Stimulated activated naive CD8-positive, alpha-beta T cell treated with anti-CD3 and anti-CD28 coated beads, Interleukin-15, Interleukin-2, amounts not matched to agents 100 U/mL and 50 U/mL, for 24 hours (primary cell): ENCODE measurements around the gene DNAH6.
A peak's percentile ranks its signal among the peaks of the same experiment; 100 is the strongest.

Experiments
- ATAC-seq: fragments of 150-1000 bp; cut with Tn5 transposase; one replicate; pipeline ENCODE4 v1.10.0; 2021
- DNase-seq: peaks from one replicate; pipeline ENCODE4 v3.0.0; 2021

DNAH6 gene

DNA sequence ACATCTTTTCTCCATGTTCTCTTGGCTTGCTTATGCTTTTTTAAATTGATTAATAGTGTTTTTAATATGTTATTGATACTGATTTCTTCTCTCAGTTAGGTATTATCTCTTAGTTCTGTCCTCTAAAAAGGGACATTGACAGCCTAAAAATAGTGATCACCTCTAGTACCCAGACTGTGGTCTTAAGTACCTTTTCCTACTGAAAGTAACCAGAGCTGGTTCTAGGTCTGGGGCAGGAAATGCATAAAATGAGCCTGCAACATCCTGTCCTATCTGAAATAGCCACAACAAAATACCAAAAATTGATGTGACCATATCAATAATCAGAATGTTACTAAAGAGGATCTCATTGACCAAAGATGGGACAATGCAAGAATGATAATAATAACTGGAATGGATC, 113.3 kb downstream of the DNAH6 start:
- DNase-seq (no peak), ATAC-seq (no peak)

DNA sequence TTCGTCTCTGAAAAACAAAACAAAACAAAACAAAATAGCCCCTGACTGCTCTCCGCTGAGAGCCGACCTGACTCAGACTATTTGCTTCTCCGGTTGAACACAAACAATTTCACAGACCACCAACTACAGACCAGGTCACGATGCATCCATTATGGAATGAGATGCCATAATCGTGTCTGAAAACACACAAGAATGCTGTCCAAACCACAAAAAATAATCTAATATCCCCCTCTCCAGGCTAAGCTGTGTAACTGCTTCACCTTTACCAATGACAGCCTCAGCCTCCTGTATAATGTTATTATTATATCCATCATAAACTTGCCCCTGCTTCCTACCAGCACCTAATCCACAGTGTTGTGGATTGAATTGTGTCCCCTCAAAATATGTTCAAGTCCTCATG, 114.7 kb downstream of the DNAH6 start:
- DNase-seq (no peak), ATAC-seq (no peak)

DNA sequence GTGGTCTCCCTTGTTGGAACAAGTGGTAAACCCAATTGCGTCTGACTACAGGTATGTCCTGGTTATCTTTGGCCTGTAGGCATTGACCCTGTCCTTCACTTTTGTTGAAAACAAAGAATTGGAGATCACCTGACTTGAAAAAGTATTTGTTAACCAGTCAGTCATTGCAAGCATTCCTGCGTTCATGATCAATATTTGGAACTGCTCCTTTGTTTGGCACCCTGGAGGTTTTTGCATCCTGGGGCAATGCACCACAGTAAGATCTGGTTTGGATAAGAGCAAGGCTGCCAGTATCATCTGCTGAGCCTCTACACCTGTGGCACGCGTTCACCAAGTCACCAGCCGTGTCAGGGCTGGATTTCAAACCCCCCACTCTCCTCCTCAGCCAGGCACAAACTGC, 115.7 kb downstream of the DNAH6 start:
- ATAC-seq (no peak), DNase-seq (no peak)

DNA sequence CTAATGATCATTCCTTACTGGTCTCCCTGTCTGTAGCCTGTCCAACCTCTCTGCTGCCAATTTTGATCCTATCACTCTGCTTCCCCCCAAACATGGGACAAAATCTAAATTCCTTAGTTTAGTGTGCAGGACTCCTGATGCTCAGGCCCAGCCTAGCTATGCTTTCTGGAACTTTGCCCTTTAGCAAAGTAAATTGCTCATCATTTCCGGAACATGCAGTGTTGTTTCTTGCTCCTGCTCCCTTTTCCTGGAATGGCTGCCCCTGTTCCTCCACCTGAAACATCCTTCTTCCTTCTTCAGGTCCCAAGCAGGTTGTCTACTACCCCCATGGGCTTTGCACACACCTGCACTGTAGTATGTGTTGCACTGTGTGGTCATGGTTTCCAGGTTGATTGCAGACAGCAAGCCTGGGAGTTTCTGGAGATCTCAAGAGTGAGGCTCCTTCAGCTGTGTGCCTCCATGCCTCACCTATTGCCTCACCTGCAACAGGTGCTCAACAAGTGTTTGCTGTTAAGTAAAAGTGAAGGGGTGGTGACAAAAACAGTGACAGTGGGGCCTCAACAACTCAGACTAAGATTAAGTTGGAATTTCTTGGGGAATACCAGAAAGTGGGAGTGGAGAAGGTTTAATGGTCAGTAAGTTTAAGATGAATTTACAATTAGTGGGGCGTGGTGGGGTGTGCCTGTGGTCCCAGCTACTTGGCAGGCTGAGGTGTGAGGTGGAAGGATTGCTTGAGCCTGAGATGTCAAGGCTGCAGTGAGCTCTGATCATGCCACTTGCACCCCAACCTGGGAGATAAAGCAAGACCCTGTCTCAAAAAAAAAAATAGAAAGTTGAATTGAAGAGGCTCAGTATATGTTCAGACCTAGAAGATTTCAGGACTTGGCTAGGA, 120.0 kb downstream of the DNAH6 start:
- ATAC-seq (no peak), DNase-seq (no peak)

DNA sequence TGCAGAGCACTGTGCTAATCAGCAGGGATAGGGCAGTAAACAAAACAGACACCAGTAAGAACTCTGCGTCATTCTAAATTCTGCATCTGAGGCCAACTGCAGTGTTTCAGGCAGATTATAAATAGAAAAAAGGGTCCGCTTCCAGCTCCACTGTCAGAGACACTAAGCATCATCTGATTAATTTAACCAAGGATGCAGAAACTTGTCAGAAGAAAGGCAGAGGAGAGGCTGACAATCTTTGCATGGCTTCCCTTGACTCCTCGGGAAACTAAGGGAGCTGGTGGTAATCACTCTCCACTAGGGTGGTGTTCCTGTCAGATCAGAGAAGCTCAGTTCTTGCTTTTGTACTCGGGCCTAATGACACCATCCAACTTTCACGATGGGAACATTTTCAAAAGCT, 123.5 kb downstream of the DNAH6 start:
- no peak for DNase-seq
- no peak for ATAC-seq

DNA sequence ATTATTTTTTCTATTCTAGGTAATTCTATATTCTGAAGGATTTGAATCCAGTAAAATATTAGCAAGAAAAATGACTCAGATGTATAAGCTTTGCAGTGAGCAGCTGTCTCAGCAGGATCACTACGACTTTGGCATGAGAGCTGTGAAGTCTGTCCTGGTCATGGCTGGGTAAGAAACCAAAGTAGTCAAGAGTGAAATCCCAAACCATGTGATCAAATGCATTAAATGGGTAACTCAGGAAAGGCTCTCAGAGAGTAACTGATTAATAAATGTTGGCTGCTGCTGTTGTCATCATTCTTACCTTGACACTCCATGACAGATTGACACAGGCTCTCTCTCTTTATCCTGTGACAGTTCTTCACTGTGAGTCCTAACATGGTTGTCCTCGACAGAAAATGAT, 124.1 kb downstream of the DNAH6 start:
- no peak for ATAC-seq
- no peak for DNase-seq

DNA sequence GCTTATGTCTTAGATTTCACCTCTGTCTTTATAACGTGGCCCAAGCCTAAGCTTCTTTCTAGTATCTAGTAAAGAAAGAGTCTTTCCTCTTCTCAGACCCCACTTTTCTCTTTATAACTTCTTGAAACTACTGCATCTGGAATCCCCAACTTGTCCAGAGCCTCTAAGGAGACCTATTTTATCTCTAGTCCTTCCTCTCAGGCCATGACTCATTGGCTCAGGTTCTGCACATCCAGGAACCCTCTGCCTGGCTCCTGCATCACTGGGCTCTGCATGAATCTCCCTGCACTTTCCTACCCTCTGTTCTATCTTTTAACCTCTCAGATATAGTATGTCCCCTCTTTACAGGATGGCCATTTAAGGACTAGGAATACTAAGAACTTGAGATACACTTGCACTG, 124.7 kb downstream of the DNAH6 start:
- DNase-seq, result no peak
- ATAC-seq, result no peak

DNA sequence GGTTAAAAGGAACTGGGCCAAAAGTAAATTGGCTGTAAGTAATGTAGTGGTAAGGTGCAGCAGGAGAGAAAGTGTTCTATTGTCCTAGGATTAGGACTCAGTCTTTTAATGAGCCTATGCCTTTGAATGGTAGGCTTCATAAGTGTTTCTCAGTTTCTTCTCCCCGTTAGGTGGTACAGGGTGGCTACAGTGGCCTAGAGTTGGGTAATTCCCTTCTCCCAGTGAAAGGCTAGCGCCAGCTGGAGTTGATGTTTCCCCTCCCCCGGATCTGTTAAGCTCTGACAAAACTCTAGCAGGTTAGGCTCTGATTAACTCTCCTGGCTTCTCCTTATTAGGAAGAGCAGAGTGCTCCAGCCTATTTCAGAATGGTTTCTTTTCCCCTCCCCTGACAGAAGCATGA, 127.7 kb downstream of the DNAH6 start:
- DNase-seq (no peak), ATAC-seq (no peak)

DNA sequence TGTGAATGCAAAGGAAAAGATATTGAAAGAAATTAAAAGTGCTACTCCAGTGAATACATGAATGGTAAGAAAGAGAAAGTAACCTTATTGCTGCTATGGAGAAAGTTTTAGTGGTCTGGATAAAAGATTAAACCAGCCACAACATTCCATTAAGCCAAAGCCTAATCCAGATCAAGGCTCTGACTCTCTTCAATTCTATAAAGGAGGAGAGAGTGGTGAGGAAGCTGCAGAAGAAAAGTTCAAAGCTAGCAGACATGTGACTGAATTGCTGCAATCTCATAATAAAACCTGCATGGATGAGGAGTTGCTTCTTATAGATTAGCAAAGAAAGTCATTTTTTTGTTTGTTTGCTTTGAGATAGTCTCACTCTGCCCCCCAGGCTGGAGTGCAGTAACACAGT, 130.2 kb downstream of the DNAH6 start:
- DNase-seq (no peak), ATAC-seq (no peak)

DNA sequence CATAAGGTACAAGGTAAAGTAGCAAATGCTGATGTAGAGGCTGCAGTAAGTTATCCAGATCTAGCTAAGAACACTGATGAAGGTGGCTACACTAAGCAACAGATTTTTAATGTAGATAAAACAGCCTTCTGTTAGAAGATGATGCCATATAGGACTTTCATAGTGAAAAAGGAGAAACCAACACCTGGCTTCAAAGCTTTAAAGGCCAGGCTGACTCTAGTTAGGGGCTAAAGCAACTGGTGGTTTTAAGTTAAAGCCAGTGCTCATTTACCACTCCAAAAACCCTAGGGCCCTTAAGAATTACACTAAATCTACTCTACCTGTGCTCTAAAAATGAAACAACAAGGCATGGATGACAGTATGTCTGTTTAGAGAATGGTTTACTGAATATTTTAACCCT, 131.0 kb downstream of the DNAH6 start:
- DNase-seq, result no peak
- no peak for ATAC-seq

DNA sequence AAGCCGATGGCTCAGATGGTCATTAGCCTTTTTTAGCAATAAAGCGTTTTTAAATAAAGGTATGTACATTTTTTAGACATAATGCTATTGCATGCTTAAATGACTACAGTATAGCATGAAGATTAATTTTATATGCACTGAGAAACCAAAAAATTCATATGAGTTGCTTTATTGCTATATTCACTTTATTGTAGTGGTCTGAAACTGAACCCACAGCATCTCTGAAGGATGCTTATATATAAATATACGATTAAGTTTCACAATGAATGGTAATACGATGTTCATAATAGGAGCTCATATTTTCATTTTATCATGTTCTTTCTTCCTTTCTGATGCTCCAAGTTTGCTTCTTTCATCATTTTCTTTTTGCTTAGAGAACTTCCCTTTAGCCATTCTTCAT, 132.8 kb downstream of the DNAH6 start:
- no peak for DNase-seq
- no peak for ATAC-seq

DNA sequence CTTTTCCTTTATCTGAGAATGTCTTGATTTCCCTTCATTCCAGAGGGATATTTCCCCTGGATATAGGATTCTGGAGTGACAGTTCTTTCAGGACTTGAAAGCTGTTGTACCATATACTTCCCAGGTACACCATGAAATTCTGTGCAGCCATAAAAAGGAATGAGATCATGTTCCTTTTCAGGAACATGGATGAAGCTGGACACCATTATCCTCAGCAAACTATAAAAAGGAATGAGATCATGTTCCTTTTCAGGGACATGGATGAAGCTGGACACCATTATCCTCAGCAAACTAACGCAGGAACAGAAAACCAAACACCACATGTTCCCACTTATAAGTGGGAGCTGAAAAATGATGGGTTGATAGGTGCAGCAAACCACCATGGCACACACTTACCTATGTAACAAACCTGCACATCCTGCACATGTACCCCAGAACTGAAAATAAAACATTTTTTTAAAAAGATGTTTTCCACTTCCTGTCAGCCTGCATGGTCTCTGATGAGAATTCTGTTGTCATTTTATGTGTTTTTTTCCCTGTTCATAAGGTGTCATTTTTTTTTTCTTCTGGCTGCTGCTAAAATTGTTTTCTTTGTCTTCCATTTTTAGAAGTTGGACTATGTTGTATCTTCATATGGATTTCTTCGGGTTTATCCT, 133.3 kb downstream of the DNAH6 start:
- ATAC-seq (no peak), DNase-seq (no peak)

DNA sequence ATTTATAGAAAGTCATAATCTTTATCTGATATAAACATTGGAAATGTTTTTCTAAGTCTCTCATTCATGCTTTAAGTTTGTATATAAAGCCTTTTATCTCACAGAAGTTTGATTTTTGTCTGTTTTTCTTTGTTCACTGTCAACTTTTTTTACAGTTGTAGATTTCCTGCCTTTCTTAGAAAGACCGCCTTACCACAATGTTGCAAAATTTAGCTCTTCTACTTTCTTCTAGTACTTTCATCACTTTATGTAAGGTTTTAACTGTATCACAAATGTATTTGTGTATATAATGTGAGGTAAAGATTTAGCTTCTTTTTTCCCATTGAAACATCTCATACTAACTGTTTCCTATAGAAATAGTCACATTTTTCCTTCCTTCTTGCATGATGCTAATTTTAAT, 136.1 kb downstream of the DNAH6 start:
- ATAC-seq (no peak), DNase-seq (no peak)

DNA sequence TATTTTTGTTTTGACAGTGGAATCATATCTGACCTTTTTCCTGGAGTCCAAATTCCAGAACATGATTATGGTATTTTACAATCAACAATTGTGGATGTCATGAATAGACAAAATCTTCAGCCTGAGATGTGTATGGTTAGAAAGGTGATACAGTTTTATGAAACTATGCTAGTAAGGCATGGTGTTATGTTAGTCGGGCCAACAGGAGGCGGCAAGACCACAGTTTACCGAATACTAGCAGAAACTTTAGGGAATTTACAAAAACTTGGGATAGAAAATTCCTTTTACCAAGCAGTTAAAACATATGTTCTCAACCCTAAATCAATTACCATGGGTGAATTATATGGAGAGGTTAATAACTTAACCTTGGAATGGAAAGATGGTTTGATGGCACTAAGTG, 137.0 kb downstream of the DNAH6 start:
- no peak for DNase-seq
- ATAC-seq, result no peak

DNA sequence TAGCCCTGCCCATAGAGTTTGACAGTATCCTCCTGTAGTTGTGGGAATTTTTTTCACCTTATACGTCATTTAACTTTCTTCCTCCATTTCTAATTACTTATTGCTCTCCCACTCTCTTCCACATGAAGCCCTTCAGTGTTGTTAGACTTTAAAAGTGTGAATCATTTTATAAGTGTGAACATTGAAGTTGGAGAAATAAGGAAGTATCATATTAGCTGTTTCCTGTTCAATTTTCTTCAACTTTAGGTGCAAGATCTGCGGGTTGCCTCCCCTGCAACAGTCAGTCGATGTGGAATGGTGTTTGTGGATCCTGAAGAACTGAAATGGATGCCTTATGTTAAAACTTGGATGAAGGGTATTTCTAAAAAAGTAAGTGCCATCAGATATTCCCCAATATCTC, 138.1 kb downstream of the DNAH6 start:
- DNase-seq (no peak), ATAC-seq (no peak)

DNA sequence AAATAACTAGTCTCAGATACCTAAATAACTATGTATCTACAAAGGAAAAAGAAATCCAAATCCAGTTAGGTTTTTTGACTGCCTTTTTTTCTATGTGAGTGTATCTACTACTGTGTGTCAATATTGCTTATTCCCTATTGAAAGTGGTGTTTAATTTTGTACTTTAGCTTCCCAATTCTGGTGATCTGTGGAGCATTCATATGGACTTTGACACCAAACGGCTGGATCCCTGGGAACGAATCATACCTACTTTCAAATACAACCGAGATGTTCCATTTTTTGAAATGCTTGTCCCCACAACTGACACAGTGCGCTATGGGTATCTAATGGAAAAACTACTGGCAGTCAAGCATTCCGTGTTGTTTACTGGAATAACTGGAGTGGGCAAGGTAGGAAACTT, 152.8 kb downstream of the DNAH6 start:
- no peak for DNase-seq
- ATAC-seq, result no peak

DNA sequence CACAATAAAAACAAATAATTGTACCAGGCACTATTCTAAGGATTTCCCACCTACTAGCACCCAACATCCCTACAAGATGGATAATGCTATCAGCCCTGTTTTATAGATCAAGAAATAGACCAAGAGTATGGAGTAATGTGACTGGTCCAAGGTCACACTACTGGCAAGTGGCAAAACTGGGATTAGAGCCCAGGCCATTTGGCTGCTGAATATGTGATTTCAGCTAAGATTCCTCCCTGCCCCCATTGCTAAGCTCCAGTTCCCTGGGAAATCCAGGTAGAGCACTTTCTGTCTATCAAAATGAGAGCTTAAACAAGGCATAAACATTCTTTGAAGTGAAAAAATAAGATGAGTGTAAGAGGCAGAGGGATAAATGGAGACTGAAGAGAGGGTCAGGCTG, 157.8 kb downstream of the DNAH6 start:
- ATAC-seq (no peak), DNase-seq (no peak)

DNA sequence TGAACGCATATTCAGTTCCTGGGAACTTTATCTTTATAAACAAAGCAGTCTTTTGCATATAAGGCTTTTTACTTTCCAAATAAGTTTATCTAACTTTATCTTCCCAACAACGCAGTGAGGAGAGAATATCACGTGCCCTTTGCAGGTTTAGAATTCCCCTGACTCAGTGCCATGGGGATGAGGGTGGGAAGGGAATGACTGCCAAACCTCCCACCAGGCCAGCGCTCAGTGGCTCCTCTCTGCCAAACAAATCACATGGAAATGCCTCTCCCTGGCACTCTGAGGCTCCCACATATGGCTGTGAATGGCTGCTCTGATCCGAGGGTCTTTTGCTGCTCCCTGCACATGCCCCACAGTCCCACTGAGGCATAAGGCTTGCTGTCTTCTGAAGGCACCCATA, 158.3 kb downstream of the DNAH6 start:
- no peak for DNase-seq
- no peak for ATAC-seq

DNA sequence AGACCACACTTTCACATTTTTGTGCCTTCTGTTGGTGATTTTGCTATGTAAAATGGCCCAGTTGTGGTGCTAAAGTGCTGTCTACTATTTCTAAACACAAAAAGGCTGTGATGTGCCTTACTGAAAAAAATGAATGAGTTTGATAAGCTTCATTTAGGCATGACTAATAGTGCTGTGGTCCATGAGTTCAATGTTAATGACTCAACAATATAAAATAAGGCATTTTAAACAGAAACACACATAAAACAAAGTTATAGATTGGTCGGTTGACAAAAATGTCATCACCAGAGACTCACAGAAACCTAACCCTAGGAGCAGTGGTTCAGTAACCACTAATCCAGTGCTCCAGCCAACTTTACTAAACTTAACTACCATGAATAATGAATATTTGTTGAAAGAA, 160.0 kb downstream of the DNAH6 start:
- ATAC-seq (peak; percentile 43), DNase-seq (no peak)

DNA sequence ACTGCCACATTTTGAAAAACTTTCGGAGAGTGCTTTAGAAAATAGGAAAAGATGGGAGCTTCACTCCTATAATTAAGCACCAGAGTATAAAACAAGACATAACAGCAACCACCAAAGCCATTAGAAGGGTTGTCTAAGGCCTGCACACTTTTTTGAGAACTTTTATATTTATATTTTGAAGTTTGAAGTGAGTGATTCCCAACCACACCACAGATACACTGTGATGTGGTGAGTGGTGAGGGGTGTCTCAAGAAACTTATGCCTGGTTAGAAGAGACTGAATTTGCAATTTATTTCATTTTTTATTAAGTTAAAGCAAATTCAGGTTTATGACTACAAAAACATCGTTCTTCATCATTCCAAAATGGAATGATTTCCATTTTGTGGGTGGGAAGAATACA, 161.9 kb downstream of the DNAH6 start:
- ATAC-seq (no peak), DNase-seq (no peak)

DNA sequence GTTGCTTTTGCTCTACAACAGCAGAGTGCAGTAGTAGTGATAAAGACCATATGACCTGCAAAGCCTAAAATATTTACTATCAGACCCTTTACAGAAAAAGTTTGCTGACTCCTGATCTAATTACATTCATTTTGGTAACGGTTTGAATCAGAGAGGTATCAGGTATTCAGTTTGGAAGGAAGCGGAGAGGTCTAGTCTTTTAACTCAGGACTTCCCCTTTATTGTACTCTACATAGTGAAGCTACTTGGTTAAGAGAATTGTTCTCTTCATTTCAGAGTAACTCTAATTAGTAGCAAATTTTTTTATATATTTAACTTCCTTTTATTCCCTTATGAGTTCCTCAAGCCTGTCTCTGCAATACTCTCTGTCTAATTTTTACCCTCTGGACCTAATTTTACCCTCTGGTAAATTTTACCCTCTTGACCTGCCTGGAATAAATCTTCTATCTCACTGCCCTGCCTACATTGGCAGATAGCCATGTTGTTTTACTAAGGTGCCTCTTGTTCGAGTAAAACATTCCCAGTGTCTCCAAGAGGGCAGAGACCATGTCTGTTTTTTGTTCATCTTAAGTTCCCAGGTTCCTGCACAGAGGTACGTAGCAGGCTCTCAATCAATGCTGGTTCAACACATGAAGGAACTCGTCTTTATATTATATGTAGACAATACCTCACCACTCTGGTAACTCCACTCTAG, 170.6 kb downstream of the DNAH6 start:
- ATAC-seq, result peak; percentile 72
- no peak for DNase-seq

DNA sequence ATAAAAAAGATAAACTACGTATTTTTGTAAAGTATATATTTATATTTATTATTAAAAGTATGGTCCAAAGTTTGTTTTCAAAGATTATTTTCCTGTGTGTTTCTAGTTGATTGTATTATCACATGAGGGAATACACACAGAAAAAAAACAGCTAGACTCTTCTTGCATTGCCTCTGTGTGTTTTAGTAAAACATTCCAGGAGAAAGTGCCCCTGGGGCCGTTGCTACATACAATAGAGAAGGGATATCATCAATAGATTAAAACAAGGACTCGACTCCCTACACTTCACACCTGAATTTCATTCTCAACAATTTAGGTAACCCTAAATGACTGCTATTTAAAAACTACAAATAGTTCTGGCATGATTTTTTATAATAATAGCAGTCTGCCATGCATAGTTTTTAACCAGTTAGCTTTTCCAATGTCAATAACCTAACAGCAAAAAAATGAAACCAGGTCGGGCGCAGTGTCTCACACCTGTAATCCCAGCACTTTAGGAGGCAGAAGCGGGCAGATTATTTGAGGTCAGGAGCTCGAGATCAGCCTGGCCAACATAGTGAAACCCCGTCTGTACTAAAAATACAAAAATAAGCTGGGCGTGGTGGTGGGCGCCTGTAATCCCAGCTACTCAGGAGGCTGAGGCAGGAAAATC, 171.3 kb downstream of the DNAH6 start:
- DNase-seq (no peak), ATAC-seq (no peak)

DNA sequence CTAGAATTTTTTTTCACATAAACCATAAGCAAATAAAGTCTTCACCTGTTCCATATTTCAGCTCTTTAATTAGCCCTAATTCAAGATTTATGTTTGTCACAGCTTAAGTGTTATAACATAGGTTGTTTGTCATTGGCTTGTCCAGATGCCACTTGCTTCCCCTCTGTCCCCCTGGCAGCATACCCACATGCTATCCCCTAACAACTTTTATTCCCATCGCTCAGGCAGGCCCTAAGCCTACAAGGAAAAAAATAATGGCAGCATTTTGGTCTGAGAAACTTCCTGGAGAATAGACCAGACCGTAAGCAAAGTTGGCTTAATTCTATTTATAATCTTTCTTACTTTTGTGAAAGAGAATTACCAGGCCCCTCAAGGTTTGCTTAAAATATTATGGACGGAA, 173.9 kb downstream of the DNAH6 start:
- DNase-seq, result no peak
- ATAC-seq, result no peak
